GM23248 (cell line): ENCODE results near the gene FPR3.

Source experiments
- EZH2 ChIP-seq: fragments of 200-600 bp; sonication (generic); IDR thresholded peaks from 2 replicates; pipeline ENCODE4 v1.6.1; 2018; ENCODE audit warnings: antibody characterized with exemption, mild to moderate bottlenecking; ENCODE audit not compliant: insufficient read depth, poor library complexity, severe bottlenecking
- EZH2phosphoT487 ChIP-seq: fragments of 200-600 bp; sonication (generic); IDR thresholded peaks from 2 replicates; pipeline ENCODE4 v1.6.1; 2018; ENCODE audit warnings: antibody characterized with exemption, moderate library complexity, mild to moderate bottlenecking, low read depth; ENCODE audit not compliant: insufficient read depth

DNA sequence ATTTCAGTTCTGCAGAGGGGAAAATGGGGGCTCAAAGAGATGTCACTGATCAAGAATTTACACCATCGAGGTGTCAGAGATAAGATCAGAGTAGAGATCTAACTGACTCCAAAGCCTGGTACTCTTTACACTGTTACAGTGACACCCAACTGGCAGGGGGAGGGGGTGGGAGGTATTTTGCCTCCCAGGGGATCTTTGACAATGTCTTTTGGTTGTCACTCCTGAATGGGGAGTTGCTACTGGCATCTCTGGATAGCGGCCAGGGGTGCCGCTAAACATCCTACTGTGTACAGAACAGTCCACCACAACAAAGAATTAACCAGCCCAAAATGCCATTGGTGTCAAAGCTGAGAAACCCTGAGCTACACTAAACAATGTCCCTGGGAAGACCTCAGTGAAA, 3.1 kb downstream of the FPR3 start:
- TF ChIP-seq EZH2 = no peak
- TF ChIP-seq EZH2phosphoT487 = no peak
